Measurements from ENCODE around the gene ARSI.

GRCh38 chr5:150326707-150327106 is 24.0 kb upstream of the ARSI start:
- TF ChIP-seq GATA2 (IDR thresholded peaks at IDR 0.05; ENCODE audit: low read depth, low read length) (no peak), GATA3 (IDR thresholded peaks at IDR 0.05; ENCODE audit: low read depth, low read length) (no peak)

Data from SH-SY5Y (cell line).